HUDEP-2 (cell line): Measurements from ENCODE around the gene C4BPA.

ENCODE experiments used
- DNase-seq, 76 experiments: peaks; one replicate each; lab custom pipeline; 2025; ENCODE audit not compliant: unreplicated experiment in 76 of 76; lab: John Stamatoyannopoulos, UW

The C4BPA gene

GRCh38 chr1:207103892-207104373 lies at the start of gene C4BPA:
C4BPA (plus strand) TSS chr1:207104233; CDS start chr1:207113026, 8,793 bp downstream.
- no peak for DNase-seq

GRCh38 chr1:207054491-207054890 lies 49.5 kb upstream of the C4BPA start:
- no peak for DNase-seq

- no peak for DNase-seq
These were observed 48.5 kb upstream of the C4BPA start for GRCh38 chr1:207055386-207056001.

- no peak for DNase-seq
These were observed 47.4 kb upstream of the C4BPA start for GRCh38 chr1:207056673-207057072.

GRCh38 chr1:207058252-207058651 lies 45.8 kb upstream of the C4BPA start:
- DNase-seq, result no peak

GRCh38 chr1:207058878-207059867 lies 44.9 kb upstream of the C4BPA start:
- no peak for DNase-seq

- no peak for DNase-seq
These were observed 44.2 kb upstream of the C4BPA start for GRCh38 chr1:207059881-207060280.

- DNase-seq, result no peak
These were observed 43.4 kb upstream of the C4BPA start for GRCh38 chr1:207060596-207060995.

GRCh38 chr1:207062058-207062457 lies 42.0 kb upstream of the C4BPA start:
- DNase-seq, result no peak

- DNase-seq, result no peak
These were observed 41.0 kb upstream of the C4BPA start for GRCh38 chr1:207063014-207063413.

GRCh38 chr1:207064561-207064960 lies 39.5 kb upstream of the C4BPA start:
- DNase-seq, result peak in 7 of 76 experiments; percentile 7 to 18 (median 14)

GRCh38 chr1:207067185-207067584 lies 36.8 kb upstream of the C4BPA start:
- no peak for DNase-seq

- DNase-seq, result no peak
These were observed 36.4 kb upstream of the C4BPA start for GRCh38 chr1:207067665-207068064.

GRCh38 chr1:207069061-207069460 lies 35.0 kb upstream of the C4BPA start:
- no peak for DNase-seq

GRCh38 chr1:207069858-207070506 lies 34.1 kb upstream of the C4BPA start:
- no peak for DNase-seq

GRCh38 chr1:207070811-207071210 lies 33.2 kb upstream of the C4BPA start:
- DNase-seq, result no peak

GRCh38 chr1:207071426-207071825 lies 32.6 kb upstream of the C4BPA start:
- no peak for DNase-seq

GRCh38 chr1:207072233-207072632 lies 31.8 kb upstream of the C4BPA start:
- DNase-seq, result no peak

- no peak for DNase-seq
These were observed 29.9 kb upstream of the C4BPA start for GRCh38 chr1:207073906-207074820.
